ENCODE data around the gene COL4A6. TPM values are rescaled to one million over a fixed set of nuclear protein-coding genes. Genes with fewer than 3 reads are reported as not detected.

Gene COL4A6
- total RNA-seq, 1 donor from 2014 or later: 40.5 TPM

GRCh38 chrX:108304757-108305156, 133.5 kb downstream of the COL4A6 start:
- no peaks in the 10 kb centered on the region for H3K27me3 Mint-ChIP-seq (ENCODE audit: insufficient read depth, low read depth)
- no peaks in the 10 kb centered on the region for H3K36me3 ChIP-seq
- no peaks in the 10 kb centered on the region for H3K27me3 ChIP-seq
- peaks cover 25% of the 10 kb centered on the region for H3K36me3 Mint-ChIP-seq
- H3K9me3 ChIP-seq (ENCODE audit: low read depth): no peaks in the 10 kb centered on the region
- H4K20me1 ChIP-seq (ENCODE audit: low read depth): no peaks in the 10 kb centered on the region
- no peak overlapping the region for H3K27ac Mint-ChIP-seq
- H3K4me3 Mint-ChIP-seq: no peak overlapping the region
- no peak overlapping the region for H3K4me3 ChIP-seq
- no peaks in the 10 kb centered on the region for H3K79me2 ChIP-seq (ENCODE audit: low read depth)
- TF ChIP-seq CTCF (IDR thresholded peaks at IDR 0.05): no peak
- TF ChIP-seq EZH2 (IDR thresholded peaks at IDR 0.05): no peak
- no peak for TF ChIP-seq EZH2phosphoT487 (IDR thresholded peaks at IDR 0.05)
- peaks cover 17% of the 10 kb centered on the region for H3F3A ChIP-seq (ENCODE audit: low read depth)
- H3K4me1 ChIP-seq: peaks cover 9% of the 10 kb centered on the region
- no peak overlapping the region for H2AFZ ChIP-seq (replicated peaks)
- H3K9ac ChIP-seq: no peak overlapping the region
- H3K4me1 Mint-ChIP-seq: peaks cover 13% of the 10 kb centered on the region
- no peak overlapping the region for H3K27ac ChIP-seq
- DNase-seq (ENCODE audit: low spot score): peak; percentile 16
- H3K4me2 ChIP-seq: peak overlapping the region; percentile 52
- H3K9me3 Mint-ChIP-seq: no peaks in the 10 kb centered on the region

- Mint-ChIP-seq H3K27me3 (ENCODE audit: insufficient read depth, low read depth) (no peaks in the 10 kb centered on the region), H3K9me3 (no peaks in the 10 kb centered on the region), H3K4me1 (peaks cover 18% of the 10 kb centered on the region), H3K36me3 (peaks cover 23% of the 10 kb centered on the region), H3K4me3 (no peak overlapping the region), H3K27ac (no peak overlapping the region)
- Histone ChIP-seq H2AFZ (replicated peaks) (no peak overlapping the region), H3K27me3 (no peaks in the 10 kb centered on the region), H4K20me1 (ENCODE audit: low read depth) (no peaks in the 10 kb centered on the region), H3K4me2 (peak overlapping the region; percentile 52), H3K27ac (peak overlapping the region; percentile 11), H3K4me1 (peaks cover 13% of the 10 kb centered on the region), H3K9me3 (ENCODE audit: low read depth) (no peaks in the 10 kb centered on the region), H3K36me3 (no peaks in the 10 kb centered on the region), H3F3A (ENCODE audit: low read depth) (peaks cover 17% of the 10 kb centered on the region), H3K9ac (no peak overlapping the region), H3K79me2 (ENCODE audit: low read depth) (no peaks in the 10 kb centered on the region), H3K4me3 (no peak overlapping the region)
- peak; percentile 30 for DNase-seq (ENCODE audit: low spot score)
- TF ChIP-seq CTCF (IDR thresholded peaks at IDR 0.05) (peak; percentile 65), EZH2 (IDR thresholded peaks at IDR 0.05) (no peak)
Observed at GRCh38 chrX:108304210-108304609, 134.0 kb downstream of the COL4A6 start.

GRCh38 chrX:108303682-108304081, 134.5 kb downstream of the COL4A6 start:
- H4K20me1 ChIP-seq (ENCODE audit: low read depth): no peaks in the 10 kb centered on the region
- peaks cover 17% of the 10 kb centered on the region for H3F3A ChIP-seq (ENCODE audit: low read depth)
- no peak overlapping the region for H3K9ac ChIP-seq
- no peaks in the 10 kb centered on the region for H3K9me3 ChIP-seq (ENCODE audit: low read depth)
- DNase-seq (ENCODE audit: low spot score): no peak
- H2AFZ ChIP-seq (replicated peaks): no peak overlapping the region
- TF ChIP-seq EZH2phosphoT487 (IDR thresholded peaks at IDR 0.05) (no peak), EZH2 (IDR thresholded peaks at IDR 0.05) (no peak)
- Mint-ChIP-seq H3K36me3 (peaks cover 17% of the 10 kb centered on the region), H3K27ac (no peak overlapping the region), H3K4me3 (no peak overlapping the region), H3K9me3 (no peaks in the 10 kb centered on the region), H3K4me1 (peaks cover 24% of the 10 kb centered on the region), H3K27me3 (ENCODE audit: insufficient read depth, low read depth) (peaks cover 4% of the 10 kb centered on the region)
- no peak overlapping the region for H3K4me2 ChIP-seq
- H3K36me3 ChIP-seq: no peaks in the 10 kb centered on the region
- no peak overlapping the region for H3K4me3 ChIP-seq
- no peaks in the 10 kb centered on the region for H3K27me3 ChIP-seq
- H3K4me1 ChIP-seq: peaks cover 13% of the 10 kb centered on the region
- no peaks in the 10 kb centered on the region for H3K79me2 ChIP-seq (ENCODE audit: low read depth)
- H3K27ac ChIP-seq: peak overlapping the region; percentile 11

GRCh38 chrX:108299704-108300103, 138.5 kb downstream of the COL4A6 start:
- Histone ChIP-seq H3K9ac (no peak overlapping the region), H3K27ac (no peak overlapping the region), H3K9me3 (ENCODE audit: low read depth) (no peaks in the 10 kb centered on the region), H4K20me1 (ENCODE audit: low read depth) (no peaks in the 10 kb centered on the region), H3F3A (ENCODE audit: low read depth) (peaks cover 10% of the 10 kb centered on the region), H3K4me2 (peak overlapping the region; percentile 45), H3K79me2 (ENCODE audit: low read depth) (no peaks in the 10 kb centered on the region), H3K36me3 (no peaks in the 10 kb centered on the region), H2AFZ (replicated peaks) (no peak overlapping the region), H3K4me1 (peaks cover 9% of the 10 kb centered on the region), H3K27me3 (no peaks in the 10 kb centered on the region), H3K4me3 (no peak overlapping the region)
- Mint-ChIP-seq H3K4me3 (no peak overlapping the region), H3K36me3 (peaks cover 29% of the 10 kb centered on the region), H3K27ac (no peak overlapping the region), H3K4me1 (peaks cover 31% of the 10 kb centered on the region), H3K9me3 (no peaks in the 10 kb centered on the region), H3K27me3 (ENCODE audit: insufficient read depth, low read depth) (peaks cover 7% of the 10 kb centered on the region)
- TF ChIP-seq EZH2phosphoT487 (IDR thresholded peaks at IDR 0.05) (no peak), CTCF (IDR thresholded peaks at IDR 0.05) (no peak), EZH2 (IDR thresholded peaks at IDR 0.05) (no peak)
- no peak for DNase-seq (ENCODE audit: low spot score)

All from neural progenitor cell (in vitro differentiated cells).